ENCODE measurements around the gene GNPAT. TPM values are rescaled to one million over a fixed set of nuclear protein-coding genes. Genes with fewer than 3 reads are reported as not detected.

Gene GNPAT
- total RNA-seq = 65.3 TPM
- 10 to 100 TPM; 51.2 to 64.6 (median 56.6) TPM for polyA plus RNA-seq (ENCODE audit: insufficient read depth in 1 of 8, insufficient read length in 8 of 8, low replicate concordance in 1 of 8)
- long read RNA-seq, donor 1, transcript GNPAT-201 (16 exons, 2,643 nt) = major isoform, 10 of 19 reads
- long read RNA-seq, donor 1, partial matches to known transcripts = 9 of 19 reads
- long read RNA-seq, donor 1, other reads (novel, unspliced or antisense) = 0 of 19 reads
- long read RNA-seq, donor 2, partial matches to known transcripts = 0 of 1 reads
- long read RNA-seq, donor 2, other reads (novel, unspliced or antisense) = 0 of 1 reads
- long read RNA-seq, donor 3, transcript GNPAT-201 (16 exons, 2,643 nt) = major isoform, 22 of 41 reads
- long read RNA-seq, donor 3, partial matches to known transcripts = 19 of 41 reads
- long read RNA-seq, donor 3, other reads (novel, unspliced or antisense) = 0 of 41 reads
- long read RNA-seq, donor 4, transcript GNPAT-201 (16 exons, 2,643 nt) = major isoform, 8 of 9 reads
- long read RNA-seq, donor 4, partial matches to known transcripts = 0 of 9 reads
- long read RNA-seq, donor 4, other reads (novel, unspliced or antisense) = 0 of 9 reads
- long read RNA-seq, donor 5, transcript GNPAT-201 (16 exons, 2,643 nt) = major isoform, 21 of 49 reads
- long read RNA-seq, donor 5, partial matches to known transcripts = 27 of 49 reads
- long read RNA-seq, donor 5, other reads (novel, unspliced or antisense) = 0 of 49 reads
- long read RNA-seq, donor 6, transcript GNPAT-201 (16 exons, 2,643 nt) = major isoform, 19 of 36 reads
- long read RNA-seq, donor 6, partial matches to known transcripts = 17 of 36 reads
- long read RNA-seq, donor 6, other reads (novel, unspliced or antisense) = 0 of 36 reads
- long read RNA-seq, donor 7, transcript GNPAT-201 (16 exons, 2,643 nt) = major isoform, 12 of 24 reads
- long read RNA-seq, donor 7, partial matches to known transcripts = 11 of 24 reads
- long read RNA-seq, donor 7, other reads (novel, unspliced or antisense) = 0 of 24 reads
- long read RNA-seq, donor 8, transcript GNPAT-201 (16 exons, 2,643 nt) = major isoform, 8 of 8 reads
- long read RNA-seq, donor 8, partial matches to known transcripts = 0 of 8 reads
- long read RNA-seq, donor 8, other reads (novel, unspliced or antisense) = 0 of 8 reads
- long read RNA-seq, donor 9, transcript GNPAT-201 (16 exons, 2,643 nt) = major isoform, 17 of 31 reads
- long read RNA-seq, donor 9, partial matches to known transcripts = 14 of 31 reads
- long read RNA-seq, donor 9, other reads (novel, unspliced or antisense) = 0 of 31 reads
- long read RNA-seq, donor 10, transcript GNPAT-201 (16 exons, 2,643 nt) = major isoform, 22 of 25 reads
- long read RNA-seq, donor 10, partial matches to known transcripts = 0 of 25 reads
- long read RNA-seq, donor 10, other reads (novel, unspliced or antisense) = 0 of 25 reads
- long read RNA-seq, donor 11, transcript GNPAT-201 (16 exons, 2,643 nt) = major isoform, 8 of 20 reads
- long read RNA-seq, donor 11, partial matches to known transcripts = 10 of 20 reads
- long read RNA-seq, donor 11, other reads (novel, unspliced or antisense) = 0 of 20 reads

DNA sequence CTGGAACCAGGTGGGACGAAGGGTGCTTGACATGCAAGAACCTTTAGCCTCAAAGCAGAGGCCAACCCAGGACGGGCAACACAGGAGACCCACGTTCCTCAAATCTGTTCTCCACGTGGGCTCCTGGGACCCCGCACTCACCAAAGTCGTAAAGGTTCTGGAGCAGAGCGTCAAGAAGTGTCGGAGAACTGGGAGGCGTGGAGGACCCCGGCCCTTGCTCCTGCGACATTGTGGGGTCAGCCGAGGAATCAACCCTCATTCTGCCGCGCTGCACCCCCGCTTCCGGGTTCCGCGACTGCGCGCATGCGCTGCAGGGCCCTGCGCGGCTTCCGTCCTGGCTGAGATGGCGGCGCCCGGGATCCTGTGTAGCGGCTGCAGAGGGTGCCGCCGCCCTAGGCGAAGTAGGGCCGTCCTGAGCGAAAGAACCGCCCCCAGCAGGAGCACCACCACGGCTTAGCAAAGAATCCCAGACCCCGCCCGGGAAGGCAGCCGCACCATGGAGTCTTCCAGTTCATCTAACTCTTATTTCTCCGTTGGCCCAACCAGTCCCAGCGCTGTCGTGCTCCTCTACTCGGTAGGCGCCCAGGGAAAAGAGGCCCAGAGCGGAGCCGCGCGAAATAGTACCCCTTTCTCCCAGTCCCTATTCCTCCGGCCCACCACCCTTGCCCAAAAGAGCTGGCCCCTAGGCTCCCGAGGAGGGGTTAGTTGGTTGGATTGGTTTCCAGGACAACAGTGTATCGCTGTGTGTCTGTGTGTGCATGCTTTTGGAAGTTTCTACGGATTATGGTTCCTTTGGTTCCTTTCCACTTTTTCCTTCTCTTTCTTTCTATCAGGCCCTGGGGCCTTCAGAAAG is at the start of gene GNPAT:
Gene GNPAT (plus strand): TSS at position 330 of the 853 bp plus-strand sequence. CDS start 167 bp downstream, at position 497.
- under 1% methylated on average over 42 of the region's 51 CpGs for WGBS (ENCODE audit: insufficient coverage)
- Histone ChIP-seq H3K4me1 (ENCODE audit: control insufficient read depth, insufficient read depth, low read length) (peaks cover 24% of the 10 kb centered on the region), H3K9me3 (replicated peaks; ENCODE audit: control insufficient read depth, low read depth, low read length) (no peaks in the 10 kb centered on the region), H3K27ac (ENCODE audit: low read length) (peak within 1 kb of the TSS; percentile 83), H3K36me3 (ENCODE audit: control insufficient read depth, insufficient read depth, low read length) (peaks cover 15% of the 10 kb centered on the region), H3K27me3 (ENCODE audit: control insufficient read depth, insufficient read depth, low read length) (no peaks in the 10 kb centered on the region), H3K4me3 (ENCODE audit: low read length) (peak within 1 kb of the TSS; percentile 60)
- peak; percentile 95 for DNase-seq

DNA sequence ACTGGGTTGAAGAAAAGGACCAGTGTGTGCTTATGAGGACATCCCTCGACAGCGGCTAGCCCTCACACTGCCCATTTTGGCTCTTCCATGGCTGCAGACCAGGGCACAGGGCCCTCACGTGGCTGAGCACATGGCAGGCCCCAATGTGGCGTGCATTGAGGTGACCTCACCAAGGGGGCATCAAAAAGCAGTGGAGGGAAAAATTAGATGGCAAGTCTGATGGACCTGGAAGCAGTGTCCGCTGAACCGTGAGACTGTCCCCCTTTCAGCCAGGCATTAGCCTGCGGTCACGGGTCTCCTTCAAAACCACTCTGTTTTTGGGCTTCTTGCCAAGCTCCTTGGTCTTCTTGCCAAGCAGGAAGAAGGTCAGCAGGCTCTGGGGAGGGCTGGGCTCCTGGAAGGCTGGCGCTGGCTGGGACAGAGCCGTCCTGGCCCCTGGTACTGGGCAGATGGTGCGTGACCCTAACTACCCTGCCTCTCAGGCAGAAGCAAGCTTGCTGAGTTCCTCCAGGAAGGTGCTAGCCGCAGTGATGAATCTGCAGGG is 48.3 kb upstream of the GNPAT start:
- Histone ChIP-seq H3K4me1 (ENCODE audit: control insufficient read depth, insufficient read depth, low read length) (peaks cover 6% of the 10 kb centered on the region), H3K4me3 (ENCODE audit: low read length) (no peak overlapping the region), H3K27ac (ENCODE audit: low read length) (no peak overlapping the region), H3K27me3 (ENCODE audit: control insufficient read depth, insufficient read depth, low read length) (peaks cover 7% of the 10 kb centered on the region), H3K9me3 (replicated peaks; ENCODE audit: control insufficient read depth, low read depth, low read length) (peaks cover 4% of the 10 kb centered on the region), H3K36me3 (ENCODE audit: control insufficient read depth, insufficient read depth, low read length) (no peaks in the 10 kb centered on the region)
- DNase-seq = peak; percentile 35
- WGBS (ENCODE audit: insufficient coverage) = 74% methylated on average over 12 of the region's 12 CpGs

DNA sequence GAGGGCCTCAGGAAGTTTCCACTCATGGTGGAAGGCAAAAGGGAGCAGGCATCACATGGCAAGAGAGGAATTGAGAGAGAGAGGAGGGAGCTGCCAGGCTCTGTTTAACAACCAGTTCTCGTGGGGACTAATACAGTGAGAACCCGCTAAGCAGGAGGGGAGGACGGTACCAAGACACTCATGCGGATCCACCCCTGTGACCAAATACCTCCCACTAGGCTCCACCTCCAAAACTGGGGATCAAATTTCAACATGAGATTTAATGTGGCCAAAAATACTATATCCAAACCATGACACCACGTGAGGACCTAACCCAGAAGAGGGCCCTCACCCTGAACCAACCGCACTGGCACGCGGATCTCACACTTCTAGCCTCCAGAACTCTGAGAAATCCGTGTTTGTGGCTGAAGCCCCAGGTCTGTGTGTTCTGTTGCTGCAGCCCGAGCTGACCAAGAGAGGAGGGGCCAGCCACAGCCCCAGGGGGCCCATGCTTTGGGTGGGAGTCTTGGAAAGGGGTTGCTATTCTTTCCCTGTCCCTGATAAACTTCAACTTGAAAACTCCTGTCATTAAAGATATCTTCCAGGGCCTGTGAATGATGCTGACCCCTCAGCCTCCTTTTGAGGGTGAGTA is 47.2 kb upstream of the GNPAT start:
- H3K4me1 ChIP-seq (ENCODE audit: control insufficient read depth, insufficient read depth, low read length) = peaks cover 6% of the 10 kb centered on the region
- H3K36me3 ChIP-seq (ENCODE audit: control insufficient read depth, insufficient read depth, low read length) = no peaks in the 10 kb centered on the region
- DNase-seq = no peak
- 73% methylated on average over 4 of the region's 10 CpGs for WGBS (ENCODE audit: insufficient coverage)
- peaks cover 4% of the 10 kb centered on the region for H3K9me3 ChIP-seq (replicated peaks; ENCODE audit: control insufficient read depth, low read depth, low read length)
- no peak overlapping the region for H3K4me3 ChIP-seq (ENCODE audit: low read length)
- no peaks in the 10 kb centered on the region for H3K27me3 ChIP-seq (ENCODE audit: control insufficient read depth, insufficient read depth, low read length)
- H3K27ac ChIP-seq (ENCODE audit: low read length) = no peak overlapping the region

DNA sequence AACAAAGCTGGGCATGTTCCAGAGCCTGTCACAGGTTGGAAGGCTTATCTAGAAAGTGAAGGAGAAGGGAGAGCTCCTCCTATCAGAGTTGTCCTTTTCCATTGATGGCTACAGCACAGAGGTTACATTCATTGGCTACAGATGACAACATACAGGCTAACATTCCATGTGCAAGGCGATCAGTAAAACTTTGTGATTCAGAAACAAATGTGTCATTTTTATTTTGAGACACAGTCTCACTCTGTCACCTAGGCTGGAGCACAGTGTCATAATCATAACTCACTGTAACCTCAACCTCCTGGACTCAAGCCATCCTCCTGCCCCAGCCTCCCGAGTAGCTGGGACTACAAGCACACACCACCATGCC is 46.6 kb upstream of the GNPAT start:
- 56% methylated on average over 1 of the region's 2 CpGs for WGBS (ENCODE audit: insufficient coverage)
- Histone ChIP-seq H3K36me3 (ENCODE audit: control insufficient read depth, insufficient read depth, low read length) (no peaks in the 10 kb centered on the region), H3K27me3 (ENCODE audit: control insufficient read depth, insufficient read depth, low read length) (no peaks in the 10 kb centered on the region), H3K4me1 (ENCODE audit: control insufficient read depth, insufficient read depth, low read length) (peaks cover 6% of the 10 kb centered on the region), H3K9me3 (replicated peaks; ENCODE audit: control insufficient read depth, low read depth, low read length) (peaks cover 4% of the 10 kb centered on the region), H3K4me3 (ENCODE audit: low read length) (no peak overlapping the region), H3K27ac (ENCODE audit: low read length) (no peak overlapping the region)
- no peak for DNase-seq

DNA sequence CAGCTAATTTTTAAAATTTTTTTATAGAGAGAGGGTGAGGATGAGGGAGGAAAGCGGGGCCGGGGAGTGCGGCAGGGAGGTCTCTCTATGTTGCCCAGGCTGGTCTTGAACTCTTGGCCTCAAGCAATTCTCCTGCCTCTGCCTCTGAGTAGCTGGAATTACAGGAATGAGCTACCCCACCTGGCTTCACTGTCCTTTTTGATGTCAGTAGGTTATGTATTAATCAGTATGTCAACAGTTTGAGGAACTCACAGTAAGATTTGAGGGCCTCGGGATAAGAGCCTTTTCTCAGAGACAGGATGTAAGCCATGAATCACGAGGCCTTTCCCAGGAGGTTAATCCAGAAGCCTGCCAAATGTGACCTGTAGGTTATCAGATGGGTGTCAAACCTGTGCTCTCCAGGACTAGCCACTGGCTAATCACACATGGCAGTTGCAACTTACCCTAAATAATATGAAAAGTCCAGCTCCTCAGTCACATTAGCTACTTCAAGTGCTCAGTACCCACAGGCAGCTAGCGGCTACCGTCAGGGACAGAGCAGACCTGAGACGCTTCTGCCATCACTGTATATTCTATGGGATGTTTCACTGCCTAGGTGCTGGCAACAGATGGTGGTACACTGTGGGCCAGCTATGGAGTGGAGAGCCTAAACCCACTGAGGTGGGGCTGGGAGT is 46.0 kb upstream of the GNPAT start:
- no peak overlapping the region for H3K4me3 ChIP-seq (ENCODE audit: low read length)
- H3K9me3 ChIP-seq (replicated peaks; ENCODE audit: control insufficient read depth, low read depth, low read length) = peaks cover 1% of the 10 kb centered on the region
- no peaks in the 10 kb centered on the region for H3K36me3 ChIP-seq (ENCODE audit: control insufficient read depth, insufficient read depth, low read length)
- no peaks in the 10 kb centered on the region for H3K27me3 ChIP-seq (ENCODE audit: control insufficient read depth, insufficient read depth, low read length)
- no peak for DNase-seq
- WGBS (ENCODE audit: insufficient coverage) = 41% methylated on average over 6 of the region's 8 CpGs
- H3K4me1 ChIP-seq (ENCODE audit: control insufficient read depth, insufficient read depth, low read length) = peaks cover 6% of the 10 kb centered on the region
- H3K27ac ChIP-seq (ENCODE audit: low read length) = no peak overlapping the region

DNA sequence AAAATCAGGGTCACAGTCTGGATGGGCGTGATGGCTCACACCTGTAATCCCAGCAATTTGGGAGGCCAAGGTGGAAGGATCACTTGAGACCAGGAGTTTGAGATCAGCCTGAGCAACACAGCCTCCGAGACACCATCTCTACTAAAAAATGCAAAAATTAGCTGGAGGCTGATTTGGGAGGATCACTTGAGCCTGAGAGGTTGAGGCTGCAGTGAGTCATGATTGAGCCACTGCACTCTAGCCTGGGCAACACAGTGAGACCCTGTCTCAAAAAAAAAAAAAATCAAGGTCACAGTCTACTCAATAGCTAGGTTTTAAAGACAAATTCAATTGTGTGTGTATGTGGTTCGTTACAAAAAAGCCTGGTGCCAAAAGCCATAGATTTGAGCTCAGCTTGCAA is 44.7 kb upstream of the GNPAT start:
- no peaks in the 10 kb centered on the region for H3K36me3 ChIP-seq (ENCODE audit: control insufficient read depth, insufficient read depth, low read length)
- peaks cover 5% of the 10 kb centered on the region for H3K27me3 ChIP-seq (ENCODE audit: control insufficient read depth, insufficient read depth, low read length)
- DNase-seq = no peak
- peaks cover 6% of the 10 kb centered on the region for H3K4me1 ChIP-seq (ENCODE audit: control insufficient read depth, insufficient read depth, low read length)
- H3K27ac ChIP-seq (ENCODE audit: low read length) = no peak overlapping the region
- H3K4me3 ChIP-seq (ENCODE audit: low read length) = no peak overlapping the region
- WGBS (ENCODE audit: insufficient coverage) = 70% methylated on average over 2 of the region's 3 CpGs
- no peaks in the 10 kb centered on the region for H3K9me3 ChIP-seq (replicated peaks; ENCODE audit: control insufficient read depth, low read depth, low read length)

DNA sequence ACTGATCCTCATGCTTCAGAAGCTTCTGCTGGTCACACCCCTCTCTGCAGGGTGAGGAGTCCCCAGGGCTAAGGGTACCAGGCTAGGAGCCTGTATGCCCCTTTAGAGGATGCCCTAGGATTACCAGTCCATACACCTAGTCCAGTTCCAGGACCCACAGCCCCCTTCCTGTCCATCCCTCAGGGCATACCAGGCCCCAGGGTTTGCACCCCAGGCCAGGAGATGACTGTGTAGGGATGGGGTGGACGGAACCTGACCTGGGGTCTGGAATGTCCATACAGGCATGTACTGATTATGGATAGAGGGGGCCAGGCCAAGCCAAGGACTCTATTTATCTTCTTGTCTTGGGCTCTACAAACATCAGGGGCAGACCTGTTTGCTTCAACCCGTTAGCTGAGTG is 44.3 kb upstream of the GNPAT start:
- Histone ChIP-seq H3K4me1 (ENCODE audit: control insufficient read depth, insufficient read depth, low read length) (peaks cover 6% of the 10 kb centered on the region), H3K36me3 (ENCODE audit: control insufficient read depth, insufficient read depth, low read length) (no peaks in the 10 kb centered on the region), H3K4me3 (ENCODE audit: low read length) (no peak overlapping the region), H3K9me3 (replicated peaks; ENCODE audit: control insufficient read depth, low read depth, low read length) (no peaks in the 10 kb centered on the region), H3K27ac (ENCODE audit: low read length) (no peak overlapping the region), H3K27me3 (ENCODE audit: control insufficient read depth, insufficient read depth, low read length) (peaks cover 9% of the 10 kb centered on the region)
- no peak for DNase-seq
- WGBS (ENCODE audit: insufficient coverage) = no CpG with 5 or more reads among the region's 2 CpGs

DNA sequence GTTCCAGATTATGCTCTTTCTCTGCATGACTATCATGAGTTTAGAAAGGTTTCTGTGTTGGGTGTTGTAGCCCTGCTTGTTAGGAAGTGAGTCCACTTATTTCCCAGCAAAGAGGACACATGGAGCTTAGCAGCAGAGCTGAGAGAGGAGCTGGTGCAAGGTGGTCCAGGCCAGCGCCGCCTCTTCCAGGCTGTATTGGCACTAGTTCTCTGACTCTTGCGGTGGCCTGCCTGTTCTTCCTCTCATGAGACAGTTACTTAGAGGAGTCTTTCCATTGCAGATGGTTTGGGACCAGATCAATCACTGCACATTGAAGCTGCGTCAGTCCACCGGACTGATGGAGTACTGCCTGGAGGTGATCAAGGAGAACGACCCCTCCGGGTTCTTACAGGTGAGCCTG is 41.1 kb upstream of the GNPAT start:
- H3K9me3 ChIP-seq (replicated peaks; ENCODE audit: control insufficient read depth, low read depth, low read length) = no peaks in the 10 kb centered on the region
- H3K27ac ChIP-seq (ENCODE audit: low read length) = no peak overlapping the region
- H3K4me3 ChIP-seq (ENCODE audit: low read length) = no peak overlapping the region
- H3K36me3 ChIP-seq (ENCODE audit: control insufficient read depth, insufficient read depth, low read length) = no peaks in the 10 kb centered on the region
- H3K27me3 ChIP-seq (ENCODE audit: control insufficient read depth, insufficient read depth, low read length) = peaks cover 23% of the 10 kb centered on the region
- 89% methylated on average over 7 of the region's 7 CpGs for WGBS (ENCODE audit: insufficient coverage)
- no peaks in the 10 kb centered on the region for H3K4me1 ChIP-seq (ENCODE audit: control insufficient read depth, insufficient read depth, low read length)
- DNase-seq = no peak
